Measurements from ENCODE around the gene LUC7L. TPM values are rescaled to one million over a fixed set of nuclear protein-coding genes. Genes with fewer than 3 reads are reported as not detected.
"Not testable (repeated sequence)": the region's sequence is repeated elsewhere in the genome, so short reads cannot be mapped to it uniquely, and the experiment has no call there.

Gene LUC7L
- total RNA-seq, 1 donor from 2014 or later: 64.6 TPM

DNA sequence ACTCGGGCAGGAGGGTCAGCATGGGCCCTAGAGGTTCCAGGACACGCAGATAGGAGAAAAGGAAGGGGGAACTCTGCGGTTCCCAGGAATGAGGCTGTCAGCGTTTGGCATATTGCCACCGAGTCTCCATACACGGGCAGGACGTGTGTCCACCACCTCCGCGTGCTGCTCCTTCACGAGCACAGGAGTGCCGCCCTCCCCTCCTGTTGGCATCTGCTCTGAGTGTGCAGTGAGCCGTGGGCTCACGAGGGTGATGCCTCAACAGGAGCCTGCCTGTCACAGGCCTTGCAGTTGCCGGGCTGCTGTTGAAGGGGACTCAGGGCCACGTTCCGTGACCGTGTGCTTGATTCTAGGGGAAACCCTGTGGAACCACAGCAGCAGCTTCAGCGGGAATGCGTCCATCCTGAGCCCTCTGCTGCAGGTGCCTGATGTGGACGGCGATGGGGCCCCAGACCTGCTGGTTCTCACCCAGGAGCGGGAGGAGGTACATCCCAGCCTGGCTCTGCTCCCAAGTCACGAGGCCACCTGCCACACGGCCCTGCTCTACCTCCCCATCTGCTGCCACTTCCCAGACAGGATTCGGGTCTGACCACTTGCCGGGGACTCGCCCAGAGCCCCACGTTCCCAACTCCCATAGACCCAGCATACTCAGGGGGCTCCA is 31.9 kb upstream of the LUC7L start:
- Mint-ChIP-seq H3K36me3 (ENCODE audit: low read depth) (peaks cover 13% of the 10 kb centered on the region), H3K9me3 (ENCODE audit: low read depth) (no peaks in the 10 kb centered on the region), H3K27me3 (ENCODE audit: low read depth) (no peaks in the 10 kb centered on the region), H3K4me1 (ENCODE audit: low read depth) (peaks cover 4% of the 10 kb centered on the region), H3K27ac (ENCODE audit: unreplicated experiment) (no peak overlapping the region), H3K4me3 (ENCODE audit: unreplicated experiment) (no peak overlapping the region)
- TF ChIP-seq CTCF (IDR thresholded peaks at IDR 0.05): no peak
- no peak for DNase-seq (ENCODE audit: low spot score)

DNA sequence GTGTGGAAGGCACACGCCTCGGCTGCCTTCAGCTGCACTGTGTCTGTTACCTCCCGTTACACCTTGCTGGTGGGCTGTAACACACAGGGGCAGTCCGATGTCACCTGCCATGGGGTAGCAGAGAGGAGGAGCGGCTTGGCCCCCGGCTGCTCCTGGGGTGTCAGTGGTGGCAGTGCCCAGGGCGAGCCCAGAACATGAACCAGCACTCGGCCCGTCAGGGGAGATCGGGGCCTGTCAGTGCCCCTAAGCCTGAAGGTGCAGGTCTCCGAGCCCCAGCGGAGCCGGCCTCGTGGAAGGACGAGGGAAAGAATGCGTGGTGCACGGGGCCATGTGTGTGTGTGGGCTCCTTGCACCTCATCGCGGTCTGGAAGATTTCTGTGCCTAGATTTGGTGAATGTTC is 31.1 kb upstream of the LUC7L start:
- Mint-ChIP-seq H3K27me3 (ENCODE audit: low read depth) (no peaks in the 10 kb centered on the region), H3K4me3 (ENCODE audit: unreplicated experiment) (no peak overlapping the region), H3K27ac (ENCODE audit: unreplicated experiment) (no peak overlapping the region), H3K9me3 (ENCODE audit: low read depth) (no peaks in the 10 kb centered on the region), H3K4me1 (ENCODE audit: low read depth) (no peaks in the 10 kb centered on the region), H3K36me3 (ENCODE audit: low read depth) (peaks cover 20% of the 10 kb centered on the region)
- TF ChIP-seq CTCF (IDR thresholded peaks at IDR 0.05): no peak
- DNase-seq (ENCODE audit: low spot score): no peak

DNA sequence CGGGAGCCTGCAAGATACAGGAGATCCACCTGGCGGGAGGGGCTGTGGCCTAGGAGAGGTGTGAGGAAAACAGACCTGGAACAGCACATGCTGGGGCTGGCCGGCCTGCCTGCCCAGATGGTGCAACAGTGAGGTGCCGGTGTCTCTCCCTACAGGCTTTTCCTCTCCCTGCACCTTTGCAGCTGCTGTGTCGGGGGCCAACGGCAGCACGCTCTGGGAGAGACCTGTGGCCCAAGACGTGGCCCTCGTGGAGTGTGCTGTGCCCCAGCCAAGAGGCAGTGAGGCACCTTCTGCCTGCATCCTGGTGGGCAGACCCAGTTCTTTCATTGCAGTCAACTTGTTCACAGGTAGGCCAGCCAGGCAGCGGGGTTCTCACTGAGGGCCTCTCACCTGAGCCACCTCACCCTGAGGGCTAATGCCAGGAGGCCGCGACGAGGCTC is 30.6 kb upstream of the LUC7L start:
- no peak for DNase-seq (ENCODE audit: low spot score)
- H3K27me3 Mint-ChIP-seq (ENCODE audit: low read depth): no peaks in the 10 kb centered on the region
- H3K9me3 Mint-ChIP-seq (ENCODE audit: low read depth): no peaks in the 10 kb centered on the region
- no peak overlapping the region for H3K4me3 Mint-ChIP-seq (ENCODE audit: unreplicated experiment)
- H3K36me3 Mint-ChIP-seq (ENCODE audit: low read depth): peaks cover 20% of the 10 kb centered on the region
- H3K4me1 Mint-ChIP-seq (ENCODE audit: low read depth): no peaks in the 10 kb centered on the region
- no peak overlapping the region for H3K27ac Mint-ChIP-seq (ENCODE audit: unreplicated experiment)
- TF ChIP-seq CTCF (IDR thresholded peaks at IDR 0.05): no peak

DNA sequence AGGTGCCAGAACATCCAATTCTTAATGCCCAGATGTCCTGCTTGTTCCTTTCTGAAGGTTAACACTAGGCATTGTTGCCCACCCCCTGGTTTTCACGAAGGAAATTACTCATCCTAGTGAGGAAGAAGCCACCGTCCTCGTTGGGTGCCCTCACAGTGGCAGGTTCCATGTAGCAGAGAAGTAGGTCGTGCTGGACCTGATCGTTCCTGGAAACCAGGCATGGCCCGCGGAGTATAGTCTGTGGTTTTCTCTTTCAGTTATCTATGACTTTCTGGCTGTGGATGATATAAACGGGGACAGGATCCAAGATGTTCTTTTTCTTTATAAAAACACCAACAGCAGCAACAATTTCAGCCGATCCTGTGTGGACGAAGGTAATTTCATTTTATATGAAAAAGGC is 30.0 kb upstream of the LUC7L start:
- Mint-ChIP-seq H3K4me1 (ENCODE audit: low read depth) (no peaks in the 10 kb centered on the region), H3K9me3 (ENCODE audit: low read depth) (no peaks in the 10 kb centered on the region), H3K27ac (ENCODE audit: unreplicated experiment) (no peak overlapping the region), H3K36me3 (ENCODE audit: low read depth) (peaks cover 21% of the 10 kb centered on the region), H3K4me3 (ENCODE audit: unreplicated experiment) (no peak overlapping the region), H3K27me3 (ENCODE audit: low read depth) (no peaks in the 10 kb centered on the region)
- TF ChIP-seq CTCF (IDR thresholded peaks at IDR 0.05): no peak
- no peak for DNase-seq (ENCODE audit: low spot score)

GRCh38 chr16:258091-258490 is 28.8 kb upstream of the LUC7L start:
- H3K4me1 Mint-ChIP-seq (ENCODE audit: low read depth); H3K4me3 Mint-ChIP-seq (ENCODE audit: unreplicated experiment); DNase-seq (ENCODE audit: low spot score); H3K9me3 Mint-ChIP-seq (ENCODE audit: low read depth); H3K27ac Mint-ChIP-seq (ENCODE audit: unreplicated experiment); H3K27me3 Mint-ChIP-seq (ENCODE audit: low read depth): not testable (repeated sequence)
- H3K36me3 Mint-ChIP-seq (ENCODE audit: low read depth): peaks cover 23% of the 10 kb centered on the region

DNA sequence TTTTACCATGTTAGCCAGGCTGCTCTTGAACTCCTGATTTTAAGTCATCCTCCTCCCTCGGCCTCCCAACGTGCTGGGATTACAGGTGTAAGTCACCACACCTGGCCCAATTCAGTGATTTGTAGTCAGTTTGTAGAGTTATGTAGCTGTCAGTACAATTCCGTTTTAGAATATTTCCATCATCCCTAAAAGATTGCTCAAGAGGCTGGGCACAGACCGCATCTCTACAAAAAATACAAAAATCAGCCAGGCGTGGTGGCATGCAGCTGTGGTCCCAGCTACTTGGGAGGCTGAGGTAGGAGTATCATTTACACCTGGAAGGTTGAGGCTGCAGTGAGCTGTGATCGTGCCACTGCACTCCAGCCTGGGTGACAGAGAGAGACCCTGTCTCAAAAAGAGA is 25.9 kb upstream of the LUC7L start:
- Mint-ChIP-seq H3K36me3 (ENCODE audit: low read depth) (peaks cover 19% of the 10 kb centered on the region), H3K4me1 (ENCODE audit: low read depth) (no peaks in the 10 kb centered on the region), H3K4me3 (ENCODE audit: unreplicated experiment) (no peak overlapping the region), H3K9me3 (ENCODE audit: low read depth) (no peaks in the 10 kb centered on the region), H3K27ac (ENCODE audit: unreplicated experiment) (no peak overlapping the region), H3K27me3 (ENCODE audit: low read depth) (no peaks in the 10 kb centered on the region)
- DNase-seq (ENCODE audit: low spot score): no peak
- TF ChIP-seq CTCF (IDR thresholded peaks at IDR 0.05): no peak

Data from chondrocyte (in vitro differentiated cells).